Osteocyte (in vitro differentiated cells): ENCODE measurements around the gene FGF6. TPM values are rescaled to one million over a fixed set of nuclear protein-coding genes. Genes with fewer than 3 reads are reported as not detected.

Experiments used
- DNase-seq: peaks from one replicate; pipeline ENCODE4 v3.0.0; 2021; ENCODE audit warnings: mixed read lengths; ENCODE audit not compliant: unreplicated experiment; ENCODE audit errors: extremely low spot score
- H3K27ac Mint-ChIP-seq: one replicate; pipeline ENCODE4 v1.8.0; 2021; ENCODE audit warnings: mild to moderate bottlenecking, mixed read lengths; ENCODE audit not compliant: unreplicated experiment
- H3K27me3 Mint-ChIP-seq: one replicate; pipeline ENCODE4 v1.8.0; 2021; ENCODE audit warnings: mixed read lengths; ENCODE audit not compliant: unreplicated experiment
- H3K36me3 Mint-ChIP-seq: one replicate; pipeline ENCODE4 v1.8.0; 2021; ENCODE audit warnings: mixed read lengths; ENCODE audit not compliant: unreplicated experiment
- H3K4me1 Mint-ChIP-seq: one replicate; pipeline ENCODE4 v1.8.0; 2021; ENCODE audit warnings: mixed read lengths; ENCODE audit not compliant: unreplicated experiment
- H3K4me3 Mint-ChIP-seq: one replicate; pipeline ENCODE4 v1.8.0; 2021; ENCODE audit warnings: mild to moderate bottlenecking, moderate library complexity, mixed read lengths; ENCODE audit not compliant: unreplicated experiment
- H3K9me3 Mint-ChIP-seq: one replicate; pipeline ENCODE4 v1.8.0; 2021; ENCODE audit warnings: mixed read lengths; ENCODE audit not compliant: unreplicated experiment
- CTCF ChIP-seq: fragments of 200-600 bp; sonication (generic); IDR thresholded peaks from 2 replicates; pipeline ENCODE4 v1.5.0; 2021; ENCODE audit warnings: antibody characterized with exemption, mild to moderate bottlenecking, moderate library complexity
- total RNA-seq: library from RNA; stranded (reverse); gene quantifications from 2 replicates; pipeline ENCODE4 v1.2.1, GENCODE V29; 2021

Gene FGF6
- total RNA-seq, 1 donor from 2014 or later, result not detected

- no peak for TF ChIP-seq CTCF
- no peak overlapping the region for H3K27ac Mint-ChIP-seq
- H3K4me1 Mint-ChIP-seq, result no peaks in the 10 kb centered on the region
- no peaks in the 10 kb centered on the region for H3K36me3 Mint-ChIP-seq
- peaks cover 24% of the 10 kb centered on the region for H3K27me3 Mint-ChIP-seq
- H3K9me3 Mint-ChIP-seq, result no peaks in the 10 kb centered on the region
- H3K4me3 Mint-ChIP-seq, result no peak overlapping the region
- no peak for DNase-seq
These were observed 57.6 kb downstream of the FGF6 start for GRCh38 chr12:4388032-4388431.

- peak; percentile 15 for DNase-seq
- H3K4me3 Mint-ChIP-seq, result no peak overlapping the region
- H3K27me3 Mint-ChIP-seq, result peaks cover 27% of the 10 kb centered on the region
- no peaks in the 10 kb centered on the region for H3K4me1 Mint-ChIP-seq
- TF ChIP-seq CTCF, result no peak
- H3K9me3 Mint-ChIP-seq, result no peaks in the 10 kb centered on the region
- no peaks in the 10 kb centered on the region for H3K36me3 Mint-ChIP-seq
- H3K27ac Mint-ChIP-seq, result no peak overlapping the region
These were observed 58.0 kb downstream of the FGF6 start for GRCh38 chr12:4387607-4388006.

- no peak overlapping the region for H3K4me3 Mint-ChIP-seq
- H3K27me3 Mint-ChIP-seq, result peaks cover 31% of the 10 kb centered on the region
- no peak for TF ChIP-seq CTCF
- no peaks in the 10 kb centered on the region for H3K4me1 Mint-ChIP-seq
- peak; percentile 21 for DNase-seq
- H3K9me3 Mint-ChIP-seq, result no peaks in the 10 kb centered on the region
- no peaks in the 10 kb centered on the region for H3K36me3 Mint-ChIP-seq
- no peak overlapping the region for H3K27ac Mint-ChIP-seq
These were observed 58.8 kb downstream of the FGF6 start for GRCh38 chr12:4386801-4387200.

Other genes with a start within 250 kb of the FGF6 start
- gene CCND2, start 172.1 kb downstream of the FGF6 start, total RNA-seq, result 9.8 and 12.6 TPM in 2 replicates
- 16.6 and 19.9 TPM in 2 replicates for gene TIGAR, start 124.6 kb downstream of the FGF6 start, total RNA-seq
- gene FGF23, start 66.1 kb downstream of the FGF6 start, total RNA-seq, result not detected in 2 replicates
- 4.4 and 6.7 TPM in 2 replicates for gene RAD51AP1, start 93.1 kb upstream of the FGF6 start, total RNA-seq
- 34.4 and 35.0 TPM in 2 replicates for gene DYRK4, start 116.4 kb upstream of the FGF6 start, total RNA-seq
- 0.97 and 1.1 TPM in 2 replicates for gene AKAP3, start 203.2 kb upstream of the FGF6 start, total RNA-seq
- 78.9 and 87.4 TPM in 2 replicates for gene NDUFA9, start 203.3 kb upstream of the FGF6 start, total RNA-seq